Activated gamma-delta T cell (primary cell): ENCODE data around the gene PDE4D.
"Not testable (repeated sequence)": the region's sequence is repeated elsewhere in the genome, so short reads cannot be mapped to it uniquely, and the experiment has no call there.

ENCODE experiments used
- DNase-seq: peaks from one replicate; lab custom pipeline; 2025; lab: John Stamatoyannopoulos, UW

Gene PDE4D

GRCh38 chr5:59608745-59609144, 284.8 kb downstream of the PDE4D start:
- DNase-seq, result no peak

DNA sequence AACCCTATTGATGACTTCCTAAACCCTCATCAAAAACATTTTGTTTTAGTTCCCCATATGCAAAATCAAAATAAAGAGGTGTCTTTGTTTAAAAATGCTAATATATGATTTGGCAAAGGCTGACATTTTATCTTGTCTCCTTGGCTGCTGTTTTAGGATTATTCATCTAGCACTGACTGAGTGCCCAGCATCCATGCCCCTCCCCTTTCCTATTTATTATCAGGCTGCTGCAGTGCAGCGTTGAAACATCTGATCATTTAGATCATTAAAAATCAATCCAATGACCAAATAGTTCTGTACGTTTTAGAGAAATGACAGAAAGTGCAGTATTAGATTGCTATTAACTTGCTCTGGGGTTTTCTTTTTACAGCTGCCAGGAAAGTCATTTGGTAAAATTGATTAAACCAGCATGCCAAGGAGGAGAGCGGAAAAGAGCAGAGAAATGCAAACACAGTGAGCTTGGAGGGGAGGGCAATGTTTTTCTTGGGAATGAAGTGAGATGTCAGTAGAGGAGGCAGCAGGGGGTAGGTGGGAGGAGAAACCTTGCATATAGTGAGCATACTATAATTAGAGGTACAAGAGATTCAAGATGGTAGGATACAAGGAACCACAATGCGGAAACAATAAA, 286.3 kb downstream of the PDE4D start:
- DNase-seq, result no peak

- no peak for DNase-seq
Measured at GRCh38 chr5:59605915-59606314, 287.6 kb downstream of the PDE4D start.

GRCh38 chr5:59604111-59604510, 289.4 kb downstream of the PDE4D start:
- DNase-seq, result no peak

DNA sequence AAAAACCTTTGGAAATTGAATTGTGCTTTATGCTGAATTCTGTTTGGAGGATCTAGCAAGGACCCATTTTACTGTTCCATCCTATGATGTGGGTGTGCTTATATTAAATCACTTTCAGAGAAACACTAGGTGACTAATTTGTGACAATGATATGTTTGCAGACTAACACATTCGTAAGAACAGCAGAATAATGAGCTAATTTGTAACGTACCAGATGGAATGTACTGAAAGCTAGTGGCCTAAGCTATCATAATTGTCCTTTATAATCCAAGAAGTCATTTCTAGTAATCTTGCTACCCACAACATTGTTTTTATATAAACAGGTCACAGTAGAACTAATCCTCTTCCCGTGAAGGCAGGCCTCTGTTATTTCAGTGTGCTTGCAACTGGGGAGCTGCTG, 292.5 kb downstream of the PDE4D start:
- no peak for DNase-seq

DNA sequence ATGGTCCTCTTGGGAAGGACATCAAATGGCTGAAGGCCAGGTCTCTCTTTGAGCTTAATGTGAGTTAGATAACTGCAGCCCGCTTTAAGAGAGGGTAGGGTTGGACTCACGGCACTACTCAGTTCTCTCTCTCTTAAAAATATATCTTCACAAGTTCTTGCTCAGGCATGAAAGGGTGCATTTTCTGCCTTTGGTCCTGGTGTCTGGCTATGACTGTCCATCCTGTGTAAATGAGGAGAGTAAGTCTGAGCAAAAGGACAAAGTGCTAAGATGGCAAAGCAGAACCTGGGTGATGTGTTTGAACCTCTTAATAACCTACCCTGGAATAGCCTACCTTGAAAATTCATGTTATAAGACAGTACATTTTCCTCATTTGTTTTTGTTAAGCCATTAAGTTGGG, 293.4 kb downstream of the PDE4D start:
- no peak for DNase-seq

DNA sequence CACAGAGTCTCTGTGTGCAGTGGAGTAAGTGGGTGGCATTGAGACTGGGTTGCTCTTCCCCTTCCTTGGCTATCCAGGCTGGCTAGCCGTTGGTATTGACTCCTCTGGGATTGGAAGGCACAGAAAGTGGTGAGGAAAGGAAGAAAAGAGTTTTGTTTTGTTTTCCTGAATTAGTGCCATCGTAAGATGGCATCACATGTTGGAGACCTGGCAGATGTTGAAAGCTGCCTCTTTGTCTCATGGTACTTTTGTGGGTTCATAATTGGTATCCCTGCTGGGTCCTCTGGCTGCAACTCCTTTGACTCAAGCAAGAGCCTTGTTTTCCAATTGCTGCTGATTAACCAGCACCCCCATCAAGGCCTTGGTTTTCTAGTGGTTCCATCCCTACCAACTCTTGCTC, 293.8 kb downstream of the PDE4D start:
- DNase-seq, result no peak

GRCh38 chr5:59598547-59598874, 295.0 kb downstream of the PDE4D start:
- no peak for DNase-seq

GRCh38 chr5:59597690-59598546, 295.6 kb downstream of the PDE4D start:
- no peak for DNase-seq

DNA sequence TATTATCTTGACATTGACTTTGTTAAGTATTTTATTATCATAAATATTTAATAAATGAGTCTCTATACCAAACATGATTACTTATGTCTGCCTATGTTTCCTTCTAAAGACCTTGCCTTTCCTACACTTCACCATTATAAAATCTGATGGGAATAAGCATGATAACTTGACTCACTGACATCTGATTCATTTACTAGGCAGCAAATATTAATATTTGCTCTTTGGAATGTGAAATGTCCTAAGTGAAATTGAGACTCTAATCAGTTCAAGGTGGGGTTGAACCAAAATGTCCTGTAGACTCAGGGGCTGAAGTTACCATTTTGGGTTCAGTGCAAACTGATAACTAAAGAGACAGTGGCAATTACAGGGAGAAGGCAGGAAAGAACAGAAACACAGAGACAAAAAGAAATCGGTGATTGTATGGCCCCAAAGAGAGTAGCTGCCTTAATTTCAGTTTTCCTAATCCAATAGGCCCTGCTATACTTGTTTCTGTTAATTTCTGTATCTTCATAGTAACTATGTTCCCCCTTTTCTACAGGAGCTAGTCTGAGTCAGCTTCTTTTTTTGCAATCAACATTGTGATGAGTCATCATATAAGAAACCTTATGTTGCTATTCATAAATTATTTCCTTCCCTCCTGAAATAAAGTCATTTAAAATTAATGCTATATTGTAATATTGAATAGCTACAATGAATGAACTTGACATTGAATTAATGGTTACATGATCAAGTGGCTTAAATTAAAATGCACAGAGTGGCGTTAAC, 296.8 kb downstream of the PDE4D start:
- no peak for DNase-seq

- DNase-seq, result not testable (repeated sequence)
Measured at GRCh38 chr5:59594118-59594517, 299.4 kb downstream of the PDE4D start.

- DNase-seq, result no peak
Measured at GRCh38 chr5:59593439-59594007, 300.0 kb downstream of the PDE4D start.

GRCh38 chr5:59592101-59592500, 301.4 kb downstream of the PDE4D start:
- no peak for DNase-seq

- DNase-seq, result no peak
Measured at GRCh38 chr5:59591162-59591561, 302.4 kb downstream of the PDE4D start.

DNA sequence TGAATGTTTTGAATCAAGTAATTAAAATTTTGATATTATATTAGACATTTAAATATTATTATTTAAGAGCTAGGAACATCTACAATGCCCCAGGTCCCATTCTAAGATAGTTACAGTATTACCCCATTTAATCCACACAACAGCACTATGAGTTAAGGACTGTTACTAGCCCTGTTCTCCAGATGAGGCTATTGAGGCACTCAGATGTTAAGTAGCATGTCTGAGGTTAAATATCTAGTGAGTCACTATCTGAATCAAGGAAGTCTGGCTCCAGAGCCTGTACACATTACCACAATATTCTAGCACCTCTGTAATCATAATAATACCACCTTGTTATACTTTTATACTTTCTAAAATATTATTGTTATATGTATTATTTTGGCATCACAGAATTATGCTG, 304.6 kb downstream of the PDE4D start:
- no peak for DNase-seq

GRCh38 chr5:59587489-59588337, 305.8 kb downstream of the PDE4D start:
- DNase-seq, result no peak

DNA sequence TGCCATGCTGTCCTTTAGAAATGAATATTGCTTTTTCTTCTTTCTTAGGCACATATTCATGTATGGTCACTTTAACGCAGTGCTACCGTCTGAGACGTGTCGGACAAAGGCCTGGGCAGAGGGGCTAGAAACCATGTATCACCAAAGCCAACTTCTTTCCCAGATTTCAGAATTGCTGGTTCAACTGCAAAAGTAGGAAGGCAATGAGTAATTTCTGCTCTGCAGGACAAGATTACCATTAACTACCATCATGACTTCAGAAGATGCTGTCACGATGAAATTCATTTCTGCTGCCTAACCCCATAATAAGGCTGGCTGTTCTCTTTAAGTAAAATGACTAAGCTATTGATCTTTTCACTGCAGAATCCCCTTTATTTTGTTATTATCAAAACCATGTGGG, 306.7 kb downstream of the PDE4D start:
- no peak for DNase-seq

DNA sequence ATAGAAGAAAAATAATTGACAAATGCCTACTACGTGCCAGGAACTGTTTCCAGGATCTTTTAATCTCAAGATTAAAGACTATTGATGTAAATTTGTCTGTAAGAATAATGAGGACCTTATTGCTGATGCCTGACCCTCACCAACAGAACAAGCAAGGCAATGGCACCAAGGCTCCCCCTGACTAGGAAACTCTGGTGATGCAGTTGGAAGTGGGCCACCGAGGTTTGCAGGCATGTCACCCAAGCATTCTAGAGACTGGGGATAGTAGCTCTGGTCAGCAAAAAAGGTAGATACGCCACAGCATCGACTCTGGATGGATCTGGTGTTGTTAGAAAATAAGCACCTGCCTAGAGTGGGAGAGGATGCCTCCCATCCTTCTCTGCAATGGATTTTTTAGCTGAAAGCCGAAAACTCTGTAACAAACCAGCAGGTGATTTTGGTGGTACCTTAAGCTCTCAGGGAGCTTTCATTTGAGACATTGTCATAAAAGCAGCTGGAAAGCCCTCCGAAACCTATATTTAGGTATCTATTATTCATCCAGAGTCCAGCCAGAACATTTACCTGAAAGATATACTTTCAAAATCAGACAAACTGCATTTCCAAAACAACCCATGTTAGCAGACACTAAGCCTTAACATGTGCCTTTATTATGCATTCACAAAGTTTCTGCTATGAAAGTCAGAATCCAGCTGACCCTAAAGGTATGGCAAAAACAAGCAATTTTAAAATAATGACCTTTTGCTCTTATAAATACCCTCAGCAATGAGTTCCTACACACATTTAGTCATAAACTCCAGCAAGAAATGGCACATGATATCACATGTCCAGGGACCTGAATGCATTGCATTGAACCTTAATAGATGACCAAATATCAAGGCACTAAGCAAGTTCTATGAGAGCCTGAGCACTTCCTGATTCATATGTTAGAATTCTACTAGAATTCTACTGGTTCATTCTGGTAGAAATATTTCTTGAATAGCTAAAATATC, 308.4 kb downstream of the PDE4D start:
- no peak for DNase-seq

DNA sequence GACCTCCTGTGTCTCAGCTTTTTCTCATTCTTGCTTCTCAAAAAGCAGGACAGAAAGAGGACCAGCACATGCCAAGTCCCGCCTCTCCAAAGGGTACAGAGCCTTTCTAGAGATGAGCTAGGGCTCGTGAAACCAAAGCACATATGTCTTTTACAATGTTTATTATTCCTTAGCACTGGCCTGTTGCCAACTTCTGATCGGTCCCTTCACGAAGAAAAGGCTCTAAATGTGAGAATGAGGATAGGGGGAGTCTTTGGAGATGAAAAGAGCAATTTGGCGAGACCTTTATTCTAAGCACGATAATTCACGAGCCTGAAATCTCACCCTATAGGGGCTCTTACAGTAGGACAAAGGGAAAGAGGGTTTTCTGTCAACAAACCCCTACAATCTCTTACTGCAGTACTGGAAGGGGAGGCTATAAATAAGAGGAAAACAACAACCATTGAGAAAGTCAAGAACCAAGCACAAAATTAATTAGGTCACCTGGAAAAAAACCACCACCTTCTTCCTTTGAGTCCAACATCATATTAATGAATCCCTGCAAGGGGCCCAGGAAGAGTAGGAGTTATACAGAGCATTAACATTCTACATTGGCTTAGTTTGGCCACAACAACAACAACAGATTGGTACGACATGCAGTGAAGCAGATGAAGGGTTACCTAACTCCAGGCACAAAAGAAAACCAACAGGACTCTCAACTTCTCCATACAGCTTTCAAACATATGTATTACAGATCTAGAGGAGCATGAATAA, 309.5 kb downstream of the PDE4D start:
- no peak for DNase-seq
